ENCODE data around the gene POM121C.
"Not testable (repeated sequence)": the region's sequence is repeated elsewhere in the genome, so short reads cannot be mapped to it uniquely, and the experiment has no call there.

DNA sequence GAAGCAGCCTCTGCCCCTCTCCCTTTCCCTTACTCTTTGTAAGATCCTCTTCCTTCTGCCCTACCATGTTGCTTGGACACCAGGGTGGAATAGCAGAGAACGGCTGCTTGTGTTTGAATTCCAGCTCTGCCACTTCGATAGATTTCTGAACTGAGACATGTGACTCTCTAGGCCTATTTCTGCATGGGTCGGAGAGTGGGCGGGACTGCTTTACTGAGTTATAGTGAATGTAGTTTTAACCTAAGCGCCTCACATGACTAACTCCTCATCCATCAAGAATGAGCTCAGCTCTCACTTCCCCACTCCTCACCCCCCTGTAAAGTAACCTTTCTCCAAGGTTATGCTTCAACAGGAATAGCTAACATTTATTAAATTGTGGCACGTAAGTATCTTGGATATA lies 71.9 kb downstream of the POM121C start:
- TF ChIP-seq, protein P1, sequence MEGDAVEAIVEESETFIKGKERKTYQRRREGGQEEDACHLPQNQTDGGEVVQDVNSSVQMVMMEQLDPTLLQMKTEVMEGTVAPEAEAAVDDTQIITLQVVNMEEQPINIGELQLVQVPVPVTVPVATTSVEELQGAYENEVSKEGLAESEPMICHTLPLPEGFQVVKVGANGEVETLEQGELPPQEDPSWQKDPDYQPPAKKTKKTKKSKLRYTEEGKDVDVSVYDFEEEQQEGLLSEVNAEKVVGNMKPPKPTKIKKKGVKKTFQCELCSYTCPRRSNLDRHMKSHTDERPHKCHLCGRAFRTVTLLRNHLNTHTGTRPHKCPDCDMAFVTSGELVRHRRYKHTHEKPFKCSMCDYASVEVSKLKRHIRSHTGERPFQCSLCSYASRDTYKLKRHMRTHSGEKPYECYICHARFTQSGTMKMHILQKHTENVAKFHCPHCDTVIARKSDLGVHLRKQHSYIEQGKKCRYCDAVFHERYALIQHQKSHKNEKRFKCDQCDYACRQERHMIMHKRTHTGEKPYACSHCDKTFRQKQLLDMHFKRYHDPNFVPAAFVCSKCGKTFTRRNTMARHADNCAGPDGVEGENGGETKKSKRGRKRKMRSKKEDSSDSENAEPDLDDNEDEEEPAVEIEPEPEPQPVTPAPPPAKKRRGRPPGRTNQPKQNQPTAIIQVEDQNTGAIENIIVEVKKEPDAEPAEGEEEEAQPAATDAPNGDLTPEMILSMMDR (conservative IDR thresholded peaks at IDR 0.05 in 1 of 2, IDR thresholded peaks at IDR 0.05 in 1 of 2; ENCODE audit: extremely low read depth in 1 of 2, insufficient read depth in 1 of 2, low read depth in 1 of 2, low read length in 2 of 2) = not testable (repeated sequence)
- TF ChIP-seq EZH2 (IDR thresholded peaks at IDR 0.05; ENCODE audit: borderline replicate concordance, low read length) = not testable (repeated sequence)
